ENCODE measurements around the gene EYS.

EYS gene

DNA sequence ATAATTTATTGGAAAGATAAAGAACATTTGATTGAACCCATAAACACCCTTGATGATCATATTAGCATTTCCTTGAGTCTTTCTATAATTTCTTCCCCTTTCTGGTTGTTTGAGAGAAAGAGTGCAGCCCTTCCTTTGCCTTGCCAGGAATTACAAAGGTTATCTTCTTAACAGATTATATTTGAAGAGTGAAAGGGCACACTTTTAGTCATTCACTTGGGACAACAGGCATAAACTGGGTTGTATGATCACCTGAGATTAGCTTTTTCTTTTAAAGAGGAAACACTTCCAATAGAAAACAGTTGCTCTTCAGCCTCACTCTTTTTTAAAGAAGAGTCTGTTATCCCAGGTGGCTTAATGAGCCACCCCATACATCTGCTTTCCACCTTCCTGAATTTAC is 1776.2 kb downstream of the EYS start:
- Histone ChIP-seq H3K36me3 (ENCODE audit: insufficient read depth, insufficient read length, low read length) (no peaks in the 10 kb centered on the region), H3K9me3 (ENCODE audit: insufficient read depth, low read length) (no peaks in the 10 kb centered on the region), H3K4me1 (ENCODE audit: insufficient read depth, insufficient read length) (no peaks in the 10 kb centered on the region), H3K4me3 (ENCODE audit: insufficient read length, low read depth) (no peak overlapping the region), H3K27me3 (ENCODE audit: insufficient read depth, insufficient read length) (no peaks in the 10 kb centered on the region), H3K9ac (ENCODE audit: insufficient read length, low read depth) (no peak overlapping the region)
- no peak for TF ChIP-seq YY1 (IDR thresholded peaks at IDR 0.05; ENCODE audit: insufficient read depth, insufficient read length)
- no peak for TF ChIP-seq ZNF274 (IDR thresholded peaks at IDR 0.05; ENCODE audit: low read depth, low read length)
- no peak for TF ChIP-seq SUZ12 (IDR thresholded peaks at IDR 0.05; ENCODE audit: extremely low read depth, insufficient read depth, insufficient read length)
- DNase-seq (ENCODE audit: low read depth, low spot score) = no peak

DNA sequence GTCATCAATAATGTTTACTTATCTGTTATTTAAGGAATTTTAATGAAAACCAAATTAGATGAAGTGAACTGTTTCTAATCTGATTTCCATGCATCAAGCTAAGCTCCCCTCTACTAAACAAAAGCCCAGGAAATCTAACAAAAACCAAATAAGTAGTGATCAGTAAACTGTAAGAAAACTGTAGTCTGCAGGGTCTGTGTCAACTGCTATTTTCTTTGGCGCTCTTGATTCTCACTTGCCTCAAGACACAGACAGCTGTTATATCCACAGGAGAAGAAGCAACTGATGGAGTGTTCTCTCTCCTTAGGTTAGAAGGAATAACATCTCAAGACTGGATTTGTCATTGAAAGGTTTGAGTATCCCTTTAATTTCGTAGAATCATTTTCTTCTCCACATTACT is 1777.9 kb downstream of the EYS start:
- no peak for DNase-seq (ENCODE audit: low read depth, low spot score)
- TF ChIP-seq SUZ12 (IDR thresholded peaks at IDR 0.05; ENCODE audit: extremely low read depth, insufficient read depth, insufficient read length) (no peak), YY1 (IDR thresholded peaks at IDR 0.05; ENCODE audit: insufficient read depth, insufficient read length) (no peak), ZNF274 (IDR thresholded peaks at IDR 0.05; ENCODE audit: low read depth, low read length) (no peak)
- no peak overlapping the region for H3K4me3 ChIP-seq (ENCODE audit: insufficient read length, low read depth)
- H3K9ac ChIP-seq (ENCODE audit: insufficient read length, low read depth) = no peak overlapping the region
- H3K9me3 ChIP-seq (ENCODE audit: insufficient read depth, low read length) = no peaks in the 10 kb centered on the region
- no peaks in the 10 kb centered on the region for H3K36me3 ChIP-seq (ENCODE audit: insufficient read depth, insufficient read length, low read length)
- no peaks in the 10 kb centered on the region for H3K27me3 ChIP-seq (ENCODE audit: insufficient read depth, insufficient read length)
- H3K4me1 ChIP-seq (ENCODE audit: insufficient read depth, insufficient read length) = no peaks in the 10 kb centered on the region

DNA sequence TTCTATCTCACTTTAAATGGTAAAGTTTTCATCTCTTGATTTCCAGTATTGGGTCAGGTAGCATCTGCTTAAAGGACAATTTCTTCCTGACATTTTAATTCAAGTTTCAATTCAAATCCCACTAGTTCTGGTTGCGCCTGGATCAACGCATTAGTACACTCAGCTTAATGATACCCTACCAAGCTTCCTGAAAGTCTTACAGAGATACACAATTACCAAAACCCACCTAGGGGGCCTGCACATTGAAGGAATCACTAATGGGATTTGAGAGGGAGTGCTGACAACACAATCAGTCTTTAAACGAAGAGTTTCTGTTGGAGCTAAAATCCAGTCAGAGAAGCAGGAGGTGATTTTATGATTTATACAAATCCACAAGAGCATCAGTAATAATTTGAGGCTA is 1778.4 kb downstream of the EYS start:
- no peaks in the 10 kb centered on the region for H3K36me3 ChIP-seq (ENCODE audit: insufficient read depth, insufficient read length, low read length)
- DNase-seq (ENCODE audit: low read depth, low spot score) = no peak
- no peak overlapping the region for H3K9ac ChIP-seq (ENCODE audit: insufficient read length, low read depth)
- H3K9me3 ChIP-seq (ENCODE audit: insufficient read depth, low read length) = no peaks in the 10 kb centered on the region
- H3K4me3 ChIP-seq (ENCODE audit: insufficient read length, low read depth) = no peak overlapping the region
- H3K4me1 ChIP-seq (ENCODE audit: insufficient read depth, insufficient read length) = no peaks in the 10 kb centered on the region
- H3K27me3 ChIP-seq (ENCODE audit: insufficient read depth, insufficient read length) = no peaks in the 10 kb centered on the region
- no peak for TF ChIP-seq SUZ12 (IDR thresholded peaks at IDR 0.05; ENCODE audit: extremely low read depth, insufficient read depth, insufficient read length)
- TF ChIP-seq ZNF274 (IDR thresholded peaks at IDR 0.05; ENCODE audit: low read depth, low read length) = no peak

DNA sequence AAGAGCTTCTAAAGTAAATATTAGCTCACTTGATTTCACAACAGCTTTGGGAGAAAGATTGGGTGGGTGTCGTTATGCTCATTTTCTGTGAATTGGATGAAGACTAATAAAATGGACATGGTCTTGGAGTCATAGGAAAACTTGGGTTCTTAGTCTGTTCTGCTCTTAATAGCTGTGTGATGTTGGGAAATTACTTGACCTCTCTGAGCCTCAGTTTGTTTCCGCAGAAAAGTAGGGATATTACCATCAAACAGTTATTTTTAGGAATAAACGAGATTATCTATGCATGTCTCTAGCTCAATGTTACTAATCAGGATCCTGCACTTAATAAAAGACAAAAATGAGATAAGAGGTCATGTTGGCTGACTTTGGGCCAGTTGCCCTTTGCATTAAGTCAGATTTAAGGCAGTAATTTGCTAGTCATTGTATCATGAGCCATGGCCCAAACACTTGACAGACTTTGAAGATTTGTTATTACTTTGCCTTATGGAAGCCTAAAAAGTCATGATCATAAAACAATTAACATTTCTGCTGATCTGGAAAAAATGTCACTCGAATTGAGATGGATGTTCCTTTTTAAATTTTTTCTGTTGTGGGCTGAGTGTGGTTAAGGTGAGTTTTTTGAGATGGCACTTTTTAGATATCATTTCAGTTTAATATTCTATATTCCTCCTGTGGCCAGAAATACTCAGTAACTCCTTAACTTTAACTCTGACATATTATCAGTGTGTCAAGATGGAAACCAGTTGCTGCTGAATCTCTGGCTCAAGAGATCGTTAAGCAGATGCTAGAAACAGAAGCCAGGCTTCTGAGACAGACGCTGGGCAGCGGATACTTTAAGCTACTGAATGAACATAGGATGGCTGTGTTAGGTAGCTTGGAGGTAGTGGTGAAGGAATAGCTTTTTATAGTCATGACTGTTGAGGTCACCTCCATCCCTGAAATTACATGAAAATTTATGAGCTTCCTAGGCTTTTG is 1779.8 kb downstream of the EYS start:
- Histone ChIP-seq H3K36me3 (ENCODE audit: insufficient read depth, insufficient read length, low read length) (no peaks in the 10 kb centered on the region), H3K4me3 (ENCODE audit: insufficient read length, low read depth) (no peak overlapping the region), H3K9me3 (ENCODE audit: insufficient read depth, low read length) (no peaks in the 10 kb centered on the region), H3K4me1 (ENCODE audit: insufficient read depth, insufficient read length) (no peaks in the 10 kb centered on the region), H3K27me3 (ENCODE audit: insufficient read depth, insufficient read length) (no peaks in the 10 kb centered on the region), H3K9ac (ENCODE audit: insufficient read length, low read depth) (no peak overlapping the region)
- no peak for DNase-seq (ENCODE audit: low read depth, low spot score)
- TF ChIP-seq YY1 (IDR thresholded peaks at IDR 0.05; ENCODE audit: insufficient read depth, insufficient read length) (no peak), ZNF274 (IDR thresholded peaks at IDR 0.05; ENCODE audit: low read depth, low read length) (no peak), SUZ12 (IDR thresholded peaks at IDR 0.05; ENCODE audit: extremely low read depth, insufficient read depth, insufficient read length) (no peak)

- H3K9ac ChIP-seq (ENCODE audit: insufficient read length, low read depth) = no peak overlapping the region
- no peak for DNase-seq (ENCODE audit: low read depth, low spot score)
- no peaks in the 10 kb centered on the region for H3K9me3 ChIP-seq (ENCODE audit: insufficient read depth, low read length)
- no peaks in the 10 kb centered on the region for H3K27me3 ChIP-seq (ENCODE audit: insufficient read depth, insufficient read length)
- H3K4me1 ChIP-seq (ENCODE audit: insufficient read depth, insufficient read length) = no peaks in the 10 kb centered on the region
- H3K4me3 ChIP-seq (ENCODE audit: insufficient read length, low read depth) = no peak overlapping the region
- no peaks in the 10 kb centered on the region for H3K36me3 ChIP-seq (ENCODE audit: insufficient read depth, insufficient read length, low read length)
- TF ChIP-seq YY1 (IDR thresholded peaks at IDR 0.05; ENCODE audit: insufficient read depth, insufficient read length) = no peak
- no peak for TF ChIP-seq SUZ12 (IDR thresholded peaks at IDR 0.05; ENCODE audit: extremely low read depth, insufficient read depth, insufficient read length)
- no peak for TF ChIP-seq ZNF274 (IDR thresholded peaks at IDR 0.05; ENCODE audit: low read depth, low read length)
Measured at GRCh38 chr6:63926258-63926780, 1780.7 kb downstream of the EYS start.

DNA sequence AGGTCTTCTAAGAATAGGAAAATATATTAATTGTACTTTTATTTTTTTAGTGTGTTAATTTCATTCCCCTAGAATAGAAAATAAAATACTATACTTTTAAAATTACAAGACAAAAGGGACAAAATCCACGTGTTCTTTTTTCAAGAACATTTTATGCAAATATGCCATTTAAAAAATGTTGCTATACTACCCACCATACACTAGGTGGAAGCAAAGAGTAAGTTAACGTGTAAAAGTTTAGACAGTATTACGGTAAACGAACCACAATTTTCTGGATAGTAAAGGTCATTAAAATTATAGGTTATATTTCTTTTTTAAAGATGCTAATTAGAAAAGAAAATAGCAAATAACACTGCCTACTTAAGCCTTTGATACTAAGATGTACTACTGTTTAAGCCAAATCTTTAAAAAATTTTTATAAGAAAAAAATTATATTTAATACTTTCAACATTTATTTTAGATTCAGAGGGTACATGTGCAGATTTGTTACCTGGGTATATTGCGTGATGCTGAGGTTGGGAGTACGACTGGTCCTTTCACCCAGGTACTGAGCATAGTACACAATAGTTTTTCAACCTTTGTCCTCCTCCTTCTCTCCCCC is 1783.8 kb downstream of the EYS start:
- DNase-seq (ENCODE audit: low read depth, low spot score) = no peak
- TF ChIP-seq YY1 (IDR thresholded peaks at IDR 0.05; ENCODE audit: insufficient read depth, insufficient read length) (no peak), ZNF274 (IDR thresholded peaks at IDR 0.05; ENCODE audit: low read depth, low read length) (no peak), SUZ12 (IDR thresholded peaks at IDR 0.05; ENCODE audit: extremely low read depth, insufficient read depth, insufficient read length) (no peak)
- H3K27me3 ChIP-seq (ENCODE audit: insufficient read depth, insufficient read length) = no peaks in the 10 kb centered on the region
- no peaks in the 10 kb centered on the region for H3K9me3 ChIP-seq (ENCODE audit: insufficient read depth, low read length)
- H3K36me3 ChIP-seq (ENCODE audit: insufficient read depth, insufficient read length, low read length) = no peaks in the 10 kb centered on the region
- no peaks in the 10 kb centered on the region for H3K4me1 ChIP-seq (ENCODE audit: insufficient read depth, insufficient read length)
- no peak overlapping the region for H3K4me3 ChIP-seq (ENCODE audit: insufficient read length, low read depth)
- H3K9ac ChIP-seq (ENCODE audit: insufficient read length, low read depth) = no peak overlapping the region

DNA sequence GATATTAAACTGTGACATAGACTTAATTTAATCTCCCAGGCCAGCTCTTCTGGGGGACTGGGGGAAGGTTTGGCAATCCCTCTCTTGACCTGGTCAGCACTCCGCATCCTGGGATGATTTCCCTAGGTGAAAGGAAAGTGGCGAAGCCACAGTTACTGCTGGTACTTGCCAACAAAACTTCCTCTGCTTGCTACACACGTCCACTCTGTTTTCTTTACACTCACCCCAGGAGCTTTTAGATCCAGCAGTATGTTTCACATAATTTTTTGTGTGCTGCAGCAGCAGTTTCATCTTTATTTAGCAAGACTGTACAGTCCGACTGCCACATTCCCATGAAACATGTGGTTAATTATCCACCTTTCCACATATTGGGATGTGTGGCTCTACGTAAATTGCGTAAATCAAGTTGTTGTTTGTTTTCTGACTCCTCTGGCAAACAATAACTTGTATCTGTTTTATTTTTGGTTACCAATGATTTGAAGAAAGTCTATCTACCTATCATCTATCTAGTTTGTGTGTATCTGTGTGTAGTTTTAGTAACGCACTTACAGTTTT is 1787.4 kb downstream of the EYS start:
- DNase-seq (ENCODE audit: low read depth, low spot score) = no peak
- H3K27me3 ChIP-seq (ENCODE audit: insufficient read depth, insufficient read length) = no peaks in the 10 kb centered on the region
- TF ChIP-seq YY1 (IDR thresholded peaks at IDR 0.05; ENCODE audit: insufficient read depth, insufficient read length) (no peak), SUZ12 (IDR thresholded peaks at IDR 0.05; ENCODE audit: extremely low read depth, insufficient read depth, insufficient read length) (no peak), ZNF274 (IDR thresholded peaks at IDR 0.05; ENCODE audit: low read depth, low read length) (no peak)

More for the DNA sequence above, 1787.4 kb downstream of the EYS start:
- Histone ChIP-seq H3K4me1 (ENCODE audit: insufficient read depth, insufficient read length) (no peaks in the 10 kb centered on the region), H3K9me3 (ENCODE audit: insufficient read depth, low read length) (no peaks in the 10 kb centered on the region), H3K36me3 (ENCODE audit: insufficient read depth, insufficient read length, low read length) (no peaks in the 10 kb centered on the region), H3K9ac (ENCODE audit: insufficient read length, low read depth) (no peak overlapping the region), H3K4me3 (ENCODE audit: insufficient read length, low read depth) (no peak overlapping the region)
